T-helper 1 cell (primary cell): Measurements from ENCODE around the gene CEP120.
"Not testable (repeated sequence)": the region's sequence is repeated elsewhere in the genome, so short reads cannot be mapped to it uniquely, and the experiment has no call there.

Source experiments
- DNase-seq, 5 donors: peaks; one replicate each; pipeline ENCODE4 v3.0.0-alpha.2; 2012 to 2020

The CEP120 gene

DNA sequence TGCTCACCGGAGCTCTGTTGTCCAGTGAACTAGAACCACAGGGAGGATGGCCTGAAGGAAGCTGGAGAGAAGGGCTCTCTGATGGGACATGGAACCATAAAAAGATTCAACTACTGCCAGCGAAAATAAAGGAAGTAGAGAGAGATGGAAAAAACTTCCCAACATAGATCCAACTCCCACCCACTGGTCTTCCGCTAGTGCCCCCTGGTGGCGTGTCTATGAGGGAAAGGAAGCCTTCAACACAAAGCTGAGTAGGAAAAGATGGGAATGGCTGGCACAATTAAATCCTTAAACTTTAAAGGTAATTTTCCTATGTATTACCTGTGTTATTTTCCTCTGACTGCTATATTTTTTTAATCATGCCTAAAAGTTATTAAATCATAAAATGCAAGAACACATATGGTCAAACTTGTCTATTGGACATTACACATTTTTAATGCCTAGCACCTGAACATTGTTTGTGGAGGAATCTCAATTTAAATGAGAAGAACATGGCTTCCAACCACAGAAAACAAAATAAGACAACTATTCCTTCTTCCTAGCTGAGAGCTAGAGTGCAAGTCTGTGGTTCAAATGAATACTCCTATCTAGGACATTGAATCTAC is 51.5 kb downstream of the CEP120 start:
- DNase-seq, result peak in 3 of 5 donors; percentile 7 to 20 (median 12)

GRCh38 chr5:123369371-123369968 is 53.7 kb downstream of the CEP120 start:
- DNase-seq, result no peak

DNA sequence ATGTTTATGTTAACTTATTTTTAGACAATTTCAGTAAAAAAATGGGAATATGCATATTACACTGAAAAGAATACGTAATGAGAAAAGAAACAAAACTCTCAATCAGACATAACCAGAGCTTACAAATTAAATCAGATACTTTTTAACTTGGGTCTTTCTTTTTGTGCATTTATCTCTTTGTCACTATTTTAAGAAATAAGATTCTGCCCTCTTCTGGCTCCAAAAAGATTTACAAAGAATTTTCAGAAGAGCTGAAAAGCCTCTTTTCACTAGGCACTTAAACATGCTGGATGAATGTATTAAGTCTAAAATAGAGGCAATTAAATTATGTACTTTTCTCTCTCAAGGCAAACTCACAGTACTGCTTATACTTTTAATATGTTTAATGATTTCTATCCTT is 55.5 kb downstream of the CEP120 start:
- no peak for DNase-seq

DNA sequence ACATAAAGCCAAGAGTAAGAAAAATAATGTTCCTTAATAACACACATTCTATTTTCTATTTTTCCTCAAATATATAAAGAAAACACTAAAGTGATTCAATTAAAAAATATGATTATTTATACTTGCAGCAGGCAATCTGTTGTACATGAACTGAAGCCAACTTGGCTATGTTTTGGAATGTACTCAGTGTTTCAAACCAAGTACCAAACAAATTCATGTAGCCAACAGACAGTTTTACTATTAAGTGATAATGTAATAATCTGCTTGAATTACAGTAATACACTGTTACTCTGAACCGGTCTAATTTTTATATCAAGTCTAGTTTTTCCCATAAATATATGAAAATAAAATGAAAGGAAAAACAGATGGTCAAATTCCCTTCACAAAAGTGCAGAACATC is 58.0 kb downstream of the CEP120 start:
- DNase-seq, result no peak

DNA sequence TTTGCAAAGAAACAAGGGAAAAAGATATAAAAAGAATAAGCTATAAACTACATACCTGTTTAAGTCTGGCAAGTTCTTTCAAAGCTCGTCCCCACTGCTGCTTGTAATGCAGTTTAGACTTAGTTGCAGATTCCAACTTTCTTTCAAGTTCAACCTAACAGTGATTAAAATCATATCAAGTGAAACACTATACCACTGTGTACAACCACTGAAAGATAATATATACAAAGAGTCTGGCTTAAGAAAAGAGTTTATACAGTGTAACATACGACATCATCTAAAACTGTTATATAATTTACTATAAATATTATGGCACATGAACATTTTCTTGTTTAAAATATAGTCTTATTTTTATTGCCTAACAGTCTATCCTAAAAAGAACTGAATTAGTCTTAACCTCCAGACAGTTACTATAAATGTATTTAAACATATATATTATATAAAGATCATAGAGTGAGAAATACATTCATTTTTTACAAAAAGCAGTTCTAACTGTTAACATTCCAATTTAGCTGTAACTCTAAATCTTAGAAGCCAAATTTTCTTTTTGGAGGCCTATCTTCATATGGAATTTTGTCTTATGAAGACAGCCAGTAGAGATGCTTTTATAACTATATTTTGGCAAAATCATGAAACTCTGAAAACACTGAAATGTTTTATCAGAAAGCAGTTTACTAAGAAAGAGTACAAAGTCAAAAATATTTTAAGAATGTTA is 58.6 kb downstream of the CEP120 start:
- DNase-seq, result no peak

- DNase-seq, result no peak
Observed at GRCh38 chr5:123360910-123361309, 62.3 kb downstream of the CEP120 start.

DNA sequence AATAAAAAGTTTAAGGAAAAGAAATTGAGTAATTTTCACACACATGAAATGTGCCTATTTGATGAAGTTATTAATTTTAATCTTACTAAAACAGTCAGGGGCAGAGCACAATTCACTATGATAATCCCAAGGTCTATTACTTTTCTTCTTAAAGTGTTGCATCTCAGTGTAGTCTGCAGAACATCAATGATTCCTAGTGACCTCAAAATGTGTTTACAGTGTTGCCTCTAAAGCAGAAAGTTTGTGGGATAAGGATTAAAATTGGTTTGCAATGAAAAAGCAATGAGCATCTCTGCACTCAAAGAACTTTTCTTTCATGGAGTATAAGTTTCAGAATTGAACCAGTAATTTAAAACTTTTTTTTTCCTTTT is 63.0 kb downstream of the CEP120 start:
- no peak for DNase-seq

DNA sequence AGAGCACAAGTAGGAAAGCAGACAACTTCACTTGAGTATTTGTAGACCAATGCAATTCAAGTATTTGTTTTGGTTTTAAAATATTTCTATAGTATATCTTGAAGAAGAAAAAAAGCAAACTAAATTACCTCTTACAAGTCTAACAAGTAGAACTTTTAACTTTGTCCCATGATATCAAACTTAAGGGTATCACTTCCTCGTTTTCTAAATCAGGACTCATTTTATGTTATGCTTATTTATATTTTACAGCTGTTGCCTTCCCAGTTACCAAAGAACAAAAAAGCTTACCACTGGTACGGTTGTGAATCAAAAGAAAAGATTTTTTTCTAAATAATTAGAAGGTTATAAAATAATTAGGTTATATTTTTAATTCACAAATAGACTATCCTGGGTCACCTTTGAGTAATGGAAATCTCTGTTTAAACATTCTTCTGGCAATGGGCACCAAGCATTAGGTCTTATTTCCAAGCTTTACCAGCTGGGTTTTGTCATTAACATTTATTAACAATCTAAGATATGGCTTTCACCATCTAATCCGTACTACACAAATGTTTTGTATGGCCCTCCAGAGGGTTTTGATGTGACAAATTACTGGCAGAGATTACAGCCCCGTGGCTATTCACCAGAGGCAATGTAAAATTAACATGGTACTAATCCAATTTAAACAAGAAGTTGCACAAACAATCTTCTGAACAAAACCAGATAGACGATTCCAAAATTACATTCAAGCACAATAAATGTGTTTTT is 63.6 kb downstream of the CEP120 start:
- no peak for DNase-seq

DNA sequence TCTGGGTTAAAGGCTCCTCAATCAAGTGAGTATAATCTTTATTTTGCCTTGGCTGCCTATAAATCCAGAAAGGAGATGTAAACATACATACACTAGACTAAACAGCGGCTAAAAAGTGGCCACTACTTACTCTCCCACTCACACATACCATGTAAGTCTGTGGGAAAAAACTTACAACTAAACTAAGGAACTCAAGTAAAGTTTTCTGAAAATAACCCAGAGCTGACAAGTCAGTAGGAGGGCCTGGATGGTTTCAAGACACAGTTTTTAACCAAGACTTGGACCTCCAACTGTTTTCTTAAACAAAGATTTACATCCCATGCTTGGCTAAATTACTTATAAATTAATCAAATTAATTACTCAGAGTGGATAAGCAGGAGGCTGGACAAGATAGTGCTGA is 64.5 kb downstream of the CEP120 start:
- DNase-seq, result no peak

DNA sequence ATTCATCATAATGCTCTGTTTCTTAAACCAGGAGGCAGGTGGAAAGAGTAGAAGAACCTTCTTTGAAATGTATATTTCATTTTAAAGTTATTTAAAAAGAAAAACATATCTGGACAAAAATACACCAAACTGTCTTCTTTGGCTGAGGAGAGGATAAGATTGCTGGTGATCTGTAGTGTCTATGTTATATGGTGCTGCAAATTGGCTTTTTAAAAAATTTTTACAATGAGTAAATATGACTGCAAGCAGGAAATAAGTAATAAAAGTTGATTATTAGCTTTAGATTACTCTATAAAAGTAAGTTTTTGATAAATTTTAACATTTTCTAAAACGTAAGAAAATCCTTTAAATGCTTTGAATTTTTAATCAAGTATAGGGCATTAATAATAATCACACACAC is 64.9 kb downstream of the CEP120 start:
- DNase-seq, result no peak

- DNase-seq, result no peak
Observed at GRCh38 chr5:123351820-123352219, 71.4 kb downstream of the CEP120 start.

- no peak for DNase-seq
Observed at GRCh38 chr5:123351240-123351639, 72.0 kb downstream of the CEP120 start.

- no peak for DNase-seq
Observed at GRCh38 chr5:123350742-123351141, 72.5 kb downstream of the CEP120 start.

DNA sequence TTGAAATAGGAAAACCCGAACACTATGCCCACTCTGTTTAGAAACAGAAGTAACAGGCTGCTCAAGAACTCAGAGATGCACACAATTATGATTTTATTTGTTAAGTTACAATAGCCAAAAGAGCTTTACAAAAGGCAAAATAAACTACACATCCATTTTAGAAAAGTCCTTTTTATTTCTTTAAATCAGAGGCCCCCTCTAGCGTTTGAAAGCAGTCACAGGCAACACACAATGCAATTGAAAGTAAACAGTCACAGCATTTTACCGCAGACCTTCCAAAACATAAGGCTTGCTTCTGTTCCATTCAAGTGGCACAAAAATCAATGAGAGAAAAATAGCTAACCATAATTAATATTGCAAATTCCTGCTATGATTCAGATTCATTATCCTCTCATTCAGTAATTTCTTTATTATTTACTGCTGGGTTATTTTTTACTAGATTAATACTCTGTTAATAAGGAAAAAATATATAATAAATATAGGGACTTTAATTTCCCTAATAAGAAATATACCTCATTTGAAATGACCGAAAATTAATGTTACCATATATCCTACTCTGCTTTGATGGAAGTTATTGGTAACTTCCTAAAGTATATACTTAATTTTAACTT is 78.3 kb downstream of the CEP120 start:
- DNase-seq, result no peak

DNA sequence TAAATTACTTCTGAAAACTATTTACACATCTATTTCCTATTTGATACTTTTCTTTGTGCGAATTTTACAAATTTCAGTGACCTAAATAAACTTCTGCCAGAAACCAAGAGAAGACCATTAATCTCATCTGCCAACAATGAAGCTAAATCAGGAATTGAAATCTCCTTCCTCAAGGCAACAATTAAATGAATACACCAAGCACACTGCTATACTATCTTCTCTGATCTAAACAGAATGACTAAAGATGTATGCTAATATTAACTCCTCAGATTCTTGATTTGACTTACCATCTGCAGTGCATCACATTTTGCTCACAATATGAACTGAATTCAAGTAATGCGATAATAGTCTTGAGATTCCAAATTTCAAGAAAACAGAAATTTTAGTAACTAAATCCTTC is 82.3 kb downstream of the CEP120 start:
- DNase-seq, result no peak

DNA sequence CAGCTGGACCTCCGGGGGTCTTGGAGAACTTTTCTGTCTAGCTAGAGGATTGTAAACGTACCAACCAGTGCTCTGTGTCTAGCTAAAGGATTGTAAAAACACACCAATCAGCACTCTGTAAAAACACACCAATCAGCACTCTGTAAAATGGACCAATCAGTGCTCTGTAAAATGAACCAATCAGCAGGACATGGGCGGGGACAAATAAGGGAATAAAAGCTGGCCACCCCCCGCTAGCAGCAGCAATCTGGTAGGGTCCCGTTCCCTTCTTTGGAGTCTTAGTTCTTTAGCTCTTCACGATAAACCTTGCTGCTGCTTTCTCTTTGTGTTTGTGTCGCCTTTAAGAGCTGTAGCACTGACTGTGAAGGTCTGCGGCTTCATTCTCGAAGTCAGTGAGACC is 114.8 kb downstream of the CEP120 start:
- DNase-seq, result not testable (repeated sequence)

DNA sequence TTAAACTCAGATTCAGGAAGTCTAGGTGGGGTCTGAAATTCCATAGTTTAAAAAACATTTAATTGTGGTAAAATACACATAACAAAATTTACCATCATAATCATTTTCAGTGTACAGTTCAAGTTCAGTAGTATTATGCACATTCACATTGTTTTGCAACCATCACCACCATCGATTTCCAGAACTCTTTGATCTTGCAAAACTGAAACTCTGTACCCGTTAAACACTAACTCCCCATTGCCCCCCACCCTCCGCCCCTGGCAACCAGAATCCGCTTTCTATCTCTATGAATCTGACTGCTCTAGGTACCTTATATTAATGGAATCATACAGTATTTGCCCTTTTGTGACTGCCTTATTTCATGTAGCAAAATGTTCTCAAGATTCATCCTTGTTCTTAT is 117.5 kb downstream of the CEP120 start:
- DNase-seq, result no peak

- DNase-seq, result no peak
Observed at GRCh38 chr5:123304777-123305316, 118.4 kb downstream of the CEP120 start.

GRCh38 chr5:123303802-123304201 is 119.4 kb downstream of the CEP120 start:
- DNase-seq, result no peak

DNA sequence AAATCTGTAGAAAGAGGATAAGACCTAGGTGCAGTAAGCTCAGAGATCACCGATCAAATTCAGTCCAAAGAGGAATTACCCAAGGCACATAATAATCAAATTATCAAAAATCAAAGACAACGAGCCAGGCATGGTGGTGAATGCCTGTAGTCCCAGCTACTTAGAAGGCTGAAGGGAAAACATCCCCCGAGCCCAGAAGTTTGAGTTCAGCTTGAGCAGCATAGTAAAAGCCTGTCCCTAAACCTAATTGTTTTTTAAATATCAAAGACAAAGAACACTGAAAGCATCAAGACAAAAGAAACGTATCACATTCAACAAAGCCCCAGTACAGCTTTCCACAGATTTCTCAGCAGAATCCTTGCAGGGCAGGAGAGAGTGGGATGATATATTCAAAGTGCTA is 122.9 kb downstream of the CEP120 start:
- no peak for DNase-seq

GRCh38 chr5:123299136-123299535 is 124.1 kb downstream of the CEP120 start:
- no peak for DNase-seq

GRCh38 chr5:123298335-123299030 is 124.7 kb downstream of the CEP120 start:
- DNase-seq, result no peak
